Stimulated activated CD4-positive, alpha-beta T cell treated with anti-CD3 and anti-CD28 coated beads, Interleukin-15, amount 100 ng/mL, for 48 hours (primary cell): Measurements from ENCODE around the gene LLCFC1.

ENCODE experiments used
- DNase-seq, 2 donors: peaks; one replicate each; pipeline ENCODE4 v3.0.0-alpha.2; 2020; ENCODE audit warnings: low read depth in 2 of 2

Gene LLCFC1

GRCh38 chr7:142910031-142910433, 29.3 kb upstream of the LLCFC1 start:
- no peak for DNase-seq

- DNase-seq = no peak
Observed at GRCh38 chr7:142910481-142910880, 28.8 kb upstream of the LLCFC1 start.

DNA sequence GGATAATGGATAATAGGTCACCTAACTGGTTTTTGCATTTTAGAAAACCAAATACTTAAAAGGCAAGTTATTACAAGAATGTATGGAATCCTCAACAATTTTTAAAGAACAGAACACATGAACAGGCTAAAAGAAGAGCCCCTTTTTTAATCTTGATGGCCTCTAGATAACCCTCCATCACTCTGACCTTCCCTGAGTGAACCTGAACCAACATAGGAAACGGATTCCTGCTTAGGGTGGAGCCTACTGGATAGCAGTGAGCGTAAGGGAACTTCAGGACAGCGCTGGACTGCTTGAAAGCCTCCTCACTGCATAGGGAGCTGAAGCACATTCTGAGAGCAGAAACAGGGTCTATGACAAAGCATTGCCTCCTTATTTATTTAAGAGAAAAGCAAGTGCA, 26.2 kb upstream of the LLCFC1 start:
- DNase-seq = no peak

- no peak for DNase-seq
Observed at GRCh38 chr7:142913566-142913965, 25.7 kb upstream of the LLCFC1 start.

DNA sequence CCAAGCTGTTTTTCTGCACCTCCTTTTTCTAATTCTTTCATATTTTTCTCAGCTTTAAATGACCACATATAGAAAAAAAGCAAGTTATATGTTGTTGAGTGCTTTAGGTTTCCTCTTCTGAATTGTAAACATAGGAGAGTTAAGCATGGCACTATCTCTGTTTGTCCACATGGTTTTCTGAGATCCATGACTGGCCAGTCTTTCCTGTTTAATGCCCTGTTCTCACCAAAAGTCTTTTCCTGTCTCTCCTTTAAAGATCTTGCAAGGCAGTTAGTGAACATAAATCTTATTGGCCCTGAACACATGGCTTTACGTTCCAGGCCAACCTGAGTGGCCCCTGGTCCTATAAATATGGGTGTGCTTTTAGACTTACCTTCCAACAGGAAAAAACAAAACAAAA, 25.2 kb upstream of the LLCFC1 start:
- no peak for DNase-seq

DNA sequence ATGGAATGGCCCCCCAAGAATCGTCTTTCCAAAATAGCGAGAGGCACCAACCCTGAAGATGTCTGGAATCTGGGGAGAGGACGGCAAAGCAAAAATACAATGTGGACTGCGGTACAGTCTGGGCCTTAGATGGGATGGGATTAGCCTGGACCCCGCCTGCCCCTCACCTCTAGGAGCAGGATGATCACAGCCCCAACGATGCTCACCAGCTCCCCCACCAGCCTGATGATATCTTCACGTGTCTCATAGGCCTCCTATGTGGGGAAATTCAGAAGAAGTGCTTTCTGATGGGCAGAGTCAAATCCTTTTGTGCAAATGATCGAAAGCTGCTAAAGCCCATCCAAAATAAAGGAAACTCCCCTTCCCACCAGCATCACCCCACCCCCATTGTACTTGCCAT, 24.0 kb upstream of the LLCFC1 start:
- no peak for DNase-seq

- no peak for DNase-seq
Observed at GRCh38 chr7:142916508-142916907, 22.8 kb upstream of the LLCFC1 start.

- DNase-seq = no peak
Observed at GRCh38 chr7:142917447-142917846, 21.8 kb upstream of the LLCFC1 start.

- no peak for DNase-seq
Observed at GRCh38 chr7:142918901-142919300, 20.4 kb upstream of the LLCFC1 start.

- DNase-seq = no peak
Observed at GRCh38 chr7:142919656-142920055, 19.6 kb upstream of the LLCFC1 start.

- no peak for DNase-seq
Observed at GRCh38 chr7:142923391-142923790, 15.9 kb upstream of the LLCFC1 start.

GRCh38 chr7:142925413-142925812, 13.9 kb upstream of the LLCFC1 start:
- DNase-seq = no peak

GRCh38 chr7:142927085-142927745, 12.1 kb upstream of the LLCFC1 start:
- DNase-seq = no peak

- DNase-seq = no peak
Observed at GRCh38 chr7:142927949-142928348, 11.3 kb upstream of the LLCFC1 start.

GRCh38 chr7:142930126-142930730, 9.1 kb upstream of the LLCFC1 start:
- DNase-seq = no peak

DNA sequence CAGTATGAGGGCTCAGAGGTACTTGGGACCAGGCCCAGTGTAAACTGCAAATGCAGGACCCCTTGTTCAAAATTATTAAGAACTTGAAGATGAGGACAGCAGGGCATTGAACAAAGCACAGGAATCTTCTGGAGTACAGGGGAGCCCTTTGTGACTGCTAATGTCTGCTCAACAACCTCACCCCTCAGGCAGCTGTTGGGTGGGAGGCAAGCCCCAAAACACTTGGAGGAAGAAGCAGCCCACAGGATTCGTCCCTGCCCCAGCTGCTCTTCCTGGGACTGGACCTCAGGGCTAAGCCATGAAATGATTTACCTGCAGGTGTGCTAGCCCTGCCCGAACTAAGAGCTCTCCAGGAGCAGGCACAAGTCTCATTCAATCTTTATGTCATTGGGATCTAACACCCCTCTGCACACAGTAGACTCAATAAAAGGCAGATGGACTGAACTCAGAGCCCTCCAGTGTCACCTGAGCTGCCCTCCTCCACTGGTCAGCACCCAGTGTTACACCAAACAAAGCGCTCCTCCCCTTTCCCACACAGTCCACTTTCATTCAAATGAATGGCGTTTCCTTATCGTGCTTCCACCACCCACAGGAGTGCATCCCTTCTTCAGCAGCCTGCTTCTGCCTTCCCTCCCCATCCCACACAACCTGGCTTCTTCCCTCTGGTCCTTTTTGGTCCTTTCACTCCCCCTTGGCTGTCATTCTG, 6.7 kb upstream of the LLCFC1 start:
- DNase-seq = no peak

DNA sequence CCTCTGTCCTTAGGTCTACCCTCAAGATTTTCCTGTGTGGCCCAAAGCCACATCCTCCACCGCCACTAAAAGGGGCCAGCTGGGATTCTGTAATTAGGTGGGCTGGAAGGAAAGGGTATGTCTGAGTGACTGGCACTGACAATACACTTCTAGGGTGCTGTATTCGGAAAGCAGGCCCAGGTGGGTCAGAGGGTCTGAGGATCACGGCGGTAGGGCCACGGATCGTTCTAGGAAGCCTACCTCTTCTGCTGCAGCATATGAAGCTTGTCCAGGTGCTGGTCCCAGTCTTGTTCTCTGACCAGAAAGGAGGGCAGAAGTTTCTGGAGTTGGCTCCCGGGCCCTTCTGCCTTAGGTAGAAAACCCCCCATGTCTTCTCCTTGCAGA, 6.2 kb upstream of the LLCFC1 start:
- DNase-seq = no peak

DNA sequence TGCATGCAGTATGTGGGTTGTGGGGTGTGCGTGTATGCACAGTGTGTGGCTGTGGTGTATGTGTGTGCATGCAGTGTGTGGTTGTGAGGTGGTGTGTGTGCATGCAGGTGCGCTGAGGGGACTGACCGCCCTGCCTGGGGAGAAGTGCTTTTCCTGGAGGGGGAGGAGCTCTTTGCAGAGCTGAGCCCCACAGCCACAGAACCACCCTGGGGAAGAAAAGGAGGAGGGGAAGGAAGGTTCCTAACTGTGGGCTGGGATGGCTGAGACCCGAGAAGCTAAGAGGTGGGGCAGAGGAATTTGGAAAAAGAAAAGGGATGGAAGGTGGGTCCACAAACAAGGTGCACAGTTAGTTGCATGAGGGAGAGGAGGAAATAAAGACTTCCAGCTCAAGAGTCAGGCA, 5.7 kb upstream of the LLCFC1 start, which contains the start of gene TRPV5:
TSS of gene TRPV5 (minus strand) at position 123 of the 400 bp plus-strand sequence. CDS start 287 bp downstream, outside the sequence.
- no peak for DNase-seq

DNA sequence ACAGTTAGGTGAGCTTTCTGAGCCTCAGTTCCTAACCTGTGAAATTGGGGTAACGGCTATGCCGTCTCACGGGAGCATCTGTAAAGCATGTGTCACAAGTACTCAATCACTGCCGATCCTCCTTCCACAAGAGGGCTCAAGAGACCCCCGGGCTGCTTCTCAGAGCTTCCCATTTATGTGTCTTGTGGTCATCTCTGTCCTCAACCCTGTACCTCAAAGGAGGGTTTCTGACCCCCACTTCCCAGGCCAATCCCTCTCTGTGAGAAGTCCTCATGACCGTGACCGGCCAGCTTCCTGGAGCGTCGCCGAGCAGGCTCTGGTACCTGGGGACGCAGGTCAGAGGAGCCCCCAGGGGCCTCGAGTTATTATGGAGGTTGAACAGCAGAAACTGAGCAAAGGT, 5.2 kb upstream of the LLCFC1 start:
- DNase-seq = no peak

DNA sequence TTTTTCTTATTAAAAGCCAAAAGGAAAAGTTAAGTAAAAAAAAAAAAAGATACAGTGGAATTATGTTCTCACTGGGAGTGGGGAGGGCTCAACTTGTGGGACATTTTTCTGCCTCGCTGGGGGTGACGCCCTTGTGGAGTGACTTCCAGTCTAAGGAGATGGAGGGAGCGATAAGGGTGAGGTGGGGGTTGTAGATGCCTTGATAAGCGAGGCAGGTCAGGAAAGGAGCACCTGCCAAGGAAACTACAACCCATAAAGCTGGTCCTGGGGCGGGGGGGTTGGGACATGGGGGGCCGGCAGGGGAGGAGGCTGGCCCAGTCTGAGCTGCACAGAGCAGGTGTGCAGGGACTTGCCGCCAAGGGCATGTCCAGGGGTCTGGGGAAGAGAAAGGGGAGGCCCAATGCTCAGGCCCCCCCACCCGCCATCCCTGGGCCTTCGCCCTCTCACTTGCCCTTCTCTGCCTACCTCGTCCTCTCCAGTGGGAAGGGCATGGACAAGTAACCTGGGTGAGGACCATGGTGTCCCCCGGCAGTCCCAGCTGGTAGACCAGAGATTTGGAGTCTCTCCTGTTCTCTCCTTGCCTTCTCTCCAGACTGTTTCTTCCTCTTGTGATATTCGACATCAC, 3.2 kb upstream of the LLCFC1 start:
- DNase-seq = no peak

- no peak for DNase-seq
Observed at GRCh38 chr7:142938611-142939010, 673 bp upstream of the LLCFC1 start.

GRCh38 chr7:142940966-142941535, 1.8 kb downstream of the LLCFC1 start:
- no peak for DNase-seq
